GM12891 (cell line): ENCODE data around the gene NFE2.

ENCODE experiments used
- POLR2A ChIP-seq: IDR thresholded peaks from 2 replicates; pipeline ENCODE4 v1.6.1; 2011; ENCODE audit warnings: low read depth, low read length, control low read depth
- POLR2AphosphoS5 ChIP-seq: IDR thresholded peaks from 2 replicates; pipeline ENCODE4 v1.6.1; 2011; ENCODE audit warnings: low read depth, low read length, control low read depth
- POU2F2 ChIP-seq: IDR thresholded peaks from 2 replicates; pipeline ENCODE4 v1.6.1; 2011; ENCODE audit warnings: low read depth, mild to moderate bottlenecking, control low read depth, low read length, moderate library complexity

DNA sequence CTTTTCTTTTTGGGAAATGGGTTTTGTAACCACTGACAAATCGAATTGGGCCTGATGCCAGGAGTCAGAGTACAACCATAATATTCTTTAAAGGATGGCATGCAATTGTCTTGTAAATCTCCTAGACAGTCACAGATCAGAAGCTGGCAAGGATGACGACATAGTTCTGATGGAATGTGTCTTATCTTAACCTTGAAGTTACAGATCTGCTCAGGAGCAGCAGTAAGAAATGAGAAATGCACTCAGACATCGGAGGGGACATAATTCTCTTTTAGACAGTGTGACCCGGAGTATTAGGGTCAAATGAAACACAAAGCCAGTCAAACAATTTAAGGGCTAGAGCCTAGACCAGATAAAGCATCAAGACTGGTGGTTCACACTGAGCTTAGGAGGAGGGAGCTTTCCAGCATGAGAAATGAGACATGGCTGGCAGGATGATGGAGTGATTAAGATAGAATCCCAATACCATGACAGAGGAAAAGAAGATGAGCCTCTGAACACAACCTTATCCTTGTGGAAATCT lies 38.4 kb downstream of the NFE2 start:
- TF ChIP-seq POLR2A (no peak), POU2F2 (no peak), POLR2AphosphoS5 (no peak)
